GM21529 (cell line): ENCODE results near the gene LYPD3.

Source experiments
- ATAC-seq: cut with Tn5 transposase; IDR thresholded peaks from one replicate; pipeline ENCODE4 v1.9.1; 2021; ENCODE audit not compliant: unreplicated experiment

Gene LYPD3

GRCh38 chr19:43486412-43486811, 21.0 kb upstream of the LYPD3 start:
- ATAC-seq, result no peak

- ATAC-seq, result no peak
Observed at GRCh38 chr19:43485951-43486350, 20.5 kb upstream of the LYPD3 start.

DNA sequence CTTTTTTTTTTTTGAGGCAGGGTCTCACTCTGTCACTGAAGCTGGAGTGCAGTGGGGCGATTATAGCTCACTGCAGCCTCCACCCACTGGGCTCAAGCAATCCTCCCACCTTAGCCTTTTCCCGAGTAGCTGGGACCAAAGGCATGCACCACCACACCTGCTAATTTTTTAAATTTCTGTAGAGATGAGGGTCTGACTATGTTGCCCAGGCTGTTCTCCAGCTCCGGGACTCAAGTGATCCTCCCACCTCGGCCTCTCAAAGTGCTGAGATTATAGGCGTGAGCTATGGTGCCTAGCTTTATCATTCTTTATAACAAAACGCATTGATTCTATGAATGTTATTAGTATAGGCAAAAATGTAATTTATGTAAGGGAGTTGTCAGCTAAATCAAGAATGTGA, 17.9 kb upstream of the LYPD3 start:
- no peak for ATAC-seq

DNA sequence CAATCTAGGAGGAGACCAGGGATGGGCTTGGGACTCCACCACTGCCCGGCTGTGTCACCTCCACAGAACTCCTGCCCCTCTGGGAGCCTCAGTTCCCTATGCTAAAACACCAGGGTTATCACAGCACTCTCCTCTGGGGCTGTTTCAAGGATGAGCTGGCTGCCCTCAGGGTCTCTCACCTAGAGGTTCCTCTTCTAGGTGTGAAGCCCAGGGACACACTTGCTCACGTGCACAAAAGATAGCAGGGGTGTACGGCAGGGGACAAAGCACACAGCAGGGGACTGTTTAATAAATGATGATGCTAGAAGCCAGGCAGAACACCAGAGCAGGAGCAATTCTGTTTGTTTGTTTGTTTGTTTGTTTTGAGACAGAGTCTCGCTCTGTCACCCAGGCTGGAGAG, 16.8 kb upstream of the LYPD3 start:
- ATAC-seq, result no peak

DNA sequence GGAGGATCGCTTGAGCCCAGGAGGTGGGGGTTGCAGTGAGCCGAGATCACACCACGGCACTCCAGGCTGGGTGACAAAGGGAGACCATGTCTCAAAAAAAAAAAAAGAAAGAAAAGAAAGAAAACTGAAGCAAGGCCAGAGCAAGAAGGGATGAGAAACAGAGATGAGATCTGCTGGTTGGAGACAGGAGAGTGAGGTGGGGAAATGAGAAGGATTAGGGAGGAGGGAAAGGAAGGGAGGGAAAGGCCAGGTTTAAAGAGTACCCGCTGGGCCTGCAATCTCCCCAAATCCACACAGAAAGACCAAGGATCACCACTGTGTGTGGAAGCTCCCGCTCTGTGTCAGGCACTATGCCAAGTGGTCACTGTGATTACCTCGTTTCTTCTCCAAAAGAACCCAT, 16.3 kb upstream of the LYPD3 start:
- no peak for ATAC-seq

GRCh38 chr19:43480574-43480973, 15.2 kb upstream of the LYPD3 start:
- no peak for ATAC-seq

GRCh38 chr19:43479961-43480561, 14.7 kb upstream of the LYPD3 start:
- ATAC-seq, result no peak

DNA sequence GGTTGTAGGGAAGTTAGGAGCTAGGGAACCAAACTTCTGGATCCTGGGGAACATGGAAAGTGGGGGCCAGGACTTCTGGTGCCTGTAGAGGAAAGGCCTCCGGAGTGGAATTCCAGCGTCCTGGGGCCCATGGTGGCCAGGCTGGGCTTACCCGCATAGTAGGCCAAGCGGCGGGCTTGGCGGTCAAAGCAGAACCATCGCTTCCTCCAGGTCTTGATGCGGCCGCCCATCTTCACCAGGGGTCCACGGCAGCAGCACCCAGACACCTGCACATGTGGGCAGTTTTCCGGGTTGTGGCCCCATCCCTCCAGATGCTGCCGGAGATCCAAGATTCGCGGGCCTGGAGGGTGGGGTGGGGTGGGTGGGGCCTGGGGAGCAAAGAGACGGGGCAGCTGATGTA, 13.8 kb upstream of the LYPD3 start:
- ATAC-seq, result no peak

GRCh38 chr19:43478323-43478722, 12.9 kb upstream of the LYPD3 start:
- ATAC-seq, result no peak

GRCh38 chr19:43476606-43477005, 11.2 kb upstream of the LYPD3 start:
- no peak for ATAC-seq

DNA sequence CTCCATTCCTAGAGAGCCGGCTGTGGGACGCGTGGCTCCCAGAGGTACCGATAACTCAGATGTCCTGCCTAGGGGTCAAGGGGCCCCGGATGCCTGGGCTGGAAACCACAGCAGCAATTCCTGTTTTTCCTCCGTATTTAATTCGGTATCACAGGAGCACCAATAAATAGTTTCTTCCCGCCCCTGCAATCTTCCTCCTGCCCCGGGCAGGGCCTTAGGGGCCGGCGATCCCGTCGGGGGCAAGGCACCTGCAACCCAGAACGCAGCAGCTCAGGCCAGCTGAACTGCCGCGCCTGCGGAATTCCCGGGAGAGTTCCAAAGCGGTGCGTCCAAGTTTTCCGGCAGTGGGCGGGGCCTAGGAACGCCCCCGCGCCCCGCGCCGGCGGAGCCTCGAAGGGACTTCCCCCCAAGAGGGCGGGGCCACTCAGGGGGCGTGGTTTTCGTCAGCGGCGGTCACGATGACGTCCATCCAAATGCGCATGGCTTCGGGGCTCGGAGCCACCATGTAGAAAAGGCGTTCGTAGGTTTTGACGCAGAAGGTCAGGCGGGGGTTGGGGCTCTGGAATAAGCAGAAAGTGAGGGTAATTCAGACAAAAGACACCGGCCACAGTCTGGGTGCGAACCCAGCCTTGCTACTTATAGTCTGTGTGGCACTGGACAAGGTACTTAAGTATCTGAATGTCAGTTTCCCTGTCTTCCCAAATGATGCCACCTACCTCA, 9.7 kb upstream of the LYPD3 start:
- peak; percentile 53 for ATAC-seq

GRCh38 chr19:43474487-43474886, 9.1 kb upstream of the LYPD3 start:
- ATAC-seq, result no peak

- ATAC-seq, result no peak
Observed at GRCh38 chr19:43471091-43471490, 5.7 kb upstream of the LYPD3 start.

DNA sequence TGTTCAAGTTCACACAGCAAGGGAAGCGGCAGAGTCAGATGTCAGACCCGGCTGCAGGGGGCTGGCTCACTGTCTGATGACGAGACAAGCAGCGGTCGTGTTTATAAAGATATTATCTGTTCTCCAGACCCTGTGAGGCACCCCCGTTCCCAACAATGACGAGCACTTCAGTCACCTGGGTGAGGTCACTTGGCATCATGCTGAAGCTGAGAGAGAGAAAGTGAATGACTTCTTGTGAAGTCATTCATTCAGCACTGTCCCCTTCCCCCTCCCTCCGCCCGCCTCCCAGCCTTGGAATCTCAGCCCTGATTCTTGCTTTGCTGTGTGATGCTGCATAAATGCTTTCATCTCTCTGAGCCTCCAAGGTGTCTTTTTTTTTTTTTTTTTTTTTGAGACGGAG, 4.9 kb upstream of the LYPD3 start:
- no peak for ATAC-seq

DNA sequence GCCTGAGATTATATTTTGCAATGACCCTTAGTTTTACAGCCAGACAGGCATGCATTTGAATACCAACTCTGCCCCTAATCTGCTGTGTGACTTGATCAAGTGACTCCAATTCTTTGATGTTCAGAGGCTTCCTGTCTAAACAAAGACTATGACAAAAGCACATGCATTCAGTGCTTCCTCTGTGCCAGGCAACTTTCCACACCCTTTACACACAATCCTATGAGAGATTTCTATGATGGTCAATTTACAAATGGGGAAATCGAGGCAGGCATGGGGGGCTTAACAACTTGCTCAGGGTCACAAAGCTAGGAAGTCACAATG, 3.7 kb upstream of the LYPD3 start:
- ATAC-seq, result no peak

DNA sequence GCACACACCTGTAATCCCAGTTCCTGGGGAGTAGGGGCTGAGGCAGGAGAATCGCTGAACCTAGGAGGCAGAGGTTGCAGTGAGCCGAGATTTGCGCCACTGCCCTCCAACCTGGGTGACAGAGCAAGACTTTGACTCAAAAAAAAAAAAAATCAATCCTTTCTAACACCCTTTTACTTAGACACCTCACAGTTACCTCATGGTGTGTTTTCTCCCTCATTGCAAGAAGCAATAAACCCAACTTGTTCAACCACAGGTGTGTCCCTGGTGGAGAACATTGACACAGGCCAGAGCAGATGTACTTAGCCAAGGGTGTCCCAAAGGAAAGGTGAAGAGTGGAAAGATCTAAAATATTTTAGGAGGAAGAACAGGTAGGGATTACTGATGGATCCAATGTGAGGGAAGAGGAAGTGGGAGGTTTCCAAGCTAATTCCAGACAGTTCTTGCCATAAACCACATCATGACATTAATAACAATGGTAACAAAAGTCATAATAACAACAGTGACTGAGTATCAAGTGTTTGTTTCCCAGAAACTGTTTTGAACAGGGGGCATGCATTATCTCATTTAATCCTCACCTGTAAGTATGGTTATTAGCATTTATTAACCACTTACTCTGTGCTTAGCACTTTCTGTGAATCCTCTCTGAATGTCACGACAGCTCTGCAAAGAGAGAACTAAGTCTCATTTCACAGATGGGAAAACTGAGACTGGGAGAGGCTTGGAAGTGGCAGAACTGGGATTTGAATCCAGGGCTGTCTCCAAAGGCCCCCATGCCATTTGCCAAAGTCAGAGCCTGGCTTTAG, 3.1 kb upstream of the LYPD3 start:
- no peak for ATAC-seq

DNA sequence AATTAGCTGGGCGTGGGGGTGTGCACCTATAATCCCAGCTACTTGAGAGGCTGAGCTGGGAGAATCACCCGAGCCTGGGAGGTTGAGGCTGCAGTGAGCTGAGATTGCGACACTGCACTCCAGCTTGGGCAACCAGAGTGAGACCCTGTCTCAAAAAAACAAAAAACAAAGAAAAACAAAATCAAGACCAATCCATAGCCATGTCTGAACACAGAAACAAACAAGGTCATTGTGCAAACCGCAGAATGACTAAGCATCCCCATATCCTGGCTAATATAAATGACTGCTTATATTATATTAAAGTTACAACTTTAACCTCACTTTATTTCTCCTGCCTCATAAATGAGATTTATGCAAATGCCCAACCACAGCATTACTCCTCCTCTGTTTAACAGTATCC, 2.3 kb upstream of the LYPD3 start:
- ATAC-seq, result no peak

DNA sequence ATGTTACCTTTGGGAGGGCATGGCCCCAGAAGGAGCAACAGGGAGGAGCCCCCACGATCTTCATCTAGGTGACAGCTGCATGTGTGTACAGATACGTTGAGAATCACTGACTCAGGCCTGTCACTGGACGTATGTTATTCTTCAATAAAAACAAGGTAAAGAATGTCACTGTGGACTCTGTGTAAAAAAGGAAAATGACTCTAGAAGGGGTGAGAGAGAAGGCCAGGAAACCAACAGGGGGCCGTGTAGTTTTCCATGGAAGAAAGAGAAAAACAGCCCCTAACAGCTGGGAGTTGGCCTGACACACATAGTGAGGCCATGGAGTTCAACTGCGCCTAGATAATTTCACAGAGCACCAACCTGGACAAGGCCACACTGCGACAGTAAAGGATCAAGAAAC, 1.9 kb upstream of the LYPD3 start:
- ATAC-seq, result no peak

GRCh38 chr19:43466793-43467192, 1.4 kb upstream of the LYPD3 start:
- ATAC-seq, result no peak

DNA sequence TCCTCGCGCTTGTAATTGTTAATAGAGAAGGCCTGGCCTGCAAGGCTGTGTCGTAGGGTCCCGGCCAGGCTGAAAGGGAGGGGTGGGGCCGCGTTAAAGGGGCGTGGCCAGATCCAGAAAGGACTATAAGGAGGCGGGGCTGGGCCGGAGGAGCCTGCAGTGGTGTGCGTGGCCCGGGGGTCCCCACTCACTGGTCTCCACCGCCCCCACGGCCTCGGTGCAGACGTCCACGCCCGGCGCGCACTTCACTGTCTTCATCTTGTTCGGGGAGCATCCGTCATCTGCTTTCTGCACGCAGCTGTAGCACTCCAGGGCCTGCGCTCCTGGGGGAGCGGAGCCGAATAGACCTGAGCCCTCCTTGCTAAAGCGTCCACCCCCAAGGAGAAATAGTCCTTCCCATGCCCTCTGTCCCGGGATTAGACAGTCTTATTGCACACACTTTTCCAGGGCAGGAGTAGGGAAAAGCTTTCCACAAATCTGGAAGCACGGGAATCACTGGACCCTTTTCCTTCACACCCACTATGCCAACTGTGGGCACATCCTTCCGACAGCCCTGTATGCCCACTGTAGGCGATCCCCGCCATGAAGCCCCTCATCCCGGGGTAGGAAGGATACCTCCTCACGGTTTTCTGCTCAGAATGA, 1.2 kb downstream of the LYPD3 start:
- ATAC-seq, result peak; percentile 36

DNA sequence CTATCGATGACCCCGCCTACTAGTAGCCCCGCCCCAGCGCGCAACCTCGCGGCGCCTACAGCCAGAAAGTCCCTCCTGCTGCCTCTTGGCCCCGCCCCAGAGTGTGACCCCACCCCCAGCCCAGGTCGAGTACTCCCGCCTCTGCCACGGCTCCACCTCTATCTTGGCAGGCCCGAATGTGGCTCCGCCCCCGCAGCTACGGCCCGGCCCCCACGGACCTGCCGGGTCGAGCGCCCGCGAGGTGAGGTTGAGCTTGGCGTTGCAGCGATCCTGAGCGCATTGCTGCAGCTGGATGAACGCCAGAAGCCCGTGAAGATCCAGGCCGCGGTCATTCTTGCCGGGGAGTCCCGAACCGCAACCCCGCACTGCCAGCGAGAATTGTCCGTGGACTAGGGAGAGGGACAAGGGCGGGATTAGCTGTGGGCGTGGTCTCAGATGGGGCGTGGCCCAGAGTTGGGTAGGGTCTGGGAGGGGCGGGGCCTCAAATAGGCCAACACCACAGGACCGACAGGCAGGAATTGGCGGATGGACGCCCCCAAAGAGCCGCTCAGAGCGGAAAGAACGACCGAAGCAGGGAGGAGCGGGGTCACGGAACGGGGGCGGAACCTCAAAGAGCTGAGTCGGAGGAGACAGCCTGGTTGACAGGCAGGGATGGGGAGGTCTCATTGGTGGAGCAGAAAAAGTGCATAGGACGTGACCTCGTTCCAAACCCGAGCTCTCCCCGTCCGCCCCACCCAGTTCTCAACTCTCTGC, 1.9 kb downstream of the LYPD3 start:
- ATAC-seq, result peak; percentile 80
